SU-DHL-6 (cell line): Measurements from ENCODE around the gene ANAPC2.

ENCODE experiments used
- H2AFZ ChIP-seq: fragments of 200-600 bp; sonication (generic); 2 replicates; pipeline ENCODE4 v1.6.1; 2014; ENCODE audit warnings: low read depth, mild to moderate bottlenecking, moderate library complexity, mixed read lengths, antibody characterized with exemption, low read length; ENCODE audit not compliant: severe bottlenecking
- H3F3A ChIP-seq: fragments of 200-600 bp; shearing (Covaris generic); 2 replicates; pipeline ENCODE4 v1.6.0; 2016; ENCODE audit warnings: antibody characterized with exemption, mild to moderate bottlenecking; ENCODE audit not compliant: insufficient read depth
- H3K27ac ChIP-seq: fragments of 200-600 bp; sonication (generic); 2 replicates; pipeline ENCODE4 v1.5.1; 2016; ENCODE audit warnings: low read depth, mild to moderate bottlenecking, low read length, moderate library complexity, mixed read lengths
- H3K27me3 ChIP-seq: fragments of 200-600 bp; sonication (generic), shearing (Covaris generic); 2 replicates; pipeline ENCODE4 v1.6.0; 2014; ENCODE audit warnings: mild to moderate bottlenecking, low read length
- H3K36me3 ChIP-seq: fragments of 200-600 bp; sonication (generic); 2 replicates; pipeline ENCODE4 v1.6.1; 2014; ENCODE audit warnings: mild to moderate bottlenecking, low read length, mixed read lengths
- H3K4me2 ChIP-seq: fragments of 300-600, 200-600 bp; shearing (Covaris generic), sonication (generic); 2 replicates; pipeline ENCODE4 v1.6.0; 2014; ENCODE audit warnings: low read length, low read depth, mild to moderate bottlenecking; ENCODE audit not compliant: poor library complexity, severe bottlenecking
- H3K4me3 ChIP-seq: fragments of 200-600 bp; sonication (generic); 2 replicates; pipeline ENCODE4 v1.5.1; 2014; ENCODE audit warnings: antibody characterized with exemption, low read length, mild to moderate bottlenecking, mixed read lengths; ENCODE audit not compliant: insufficient read depth, poor library complexity, severe bottlenecking
- H3K79me2 ChIP-seq: fragments of 200-600 bp; sonication (generic); 2 replicates; pipeline ENCODE4 v1.6.1; 2014; ENCODE audit warnings: mild to moderate bottlenecking, low read length, moderate library complexity; ENCODE audit not compliant: insufficient read depth
- H3K9ac ChIP-seq: fragments of 200-600 bp; sonication (generic); 2 replicates; pipeline ENCODE4 v1.7.0; 2014; ENCODE audit warnings: mild to moderate bottlenecking, low read length
- H3K9me2 ChIP-seq: fragments of 200-600 bp; sonication (generic); replicated peaks from 2 replicates; pipeline ENCODE4 v1.6.1; 2014; ENCODE audit warnings: low read length; ENCODE audit not compliant: insufficient read depth
- H3K9me3 ChIP-seq: fragments of 200-600 bp; sonication (generic); 2 replicates; pipeline ENCODE4 v1.6.1; 2014; ENCODE audit warnings: low read length, mixed read lengths; ENCODE audit not compliant: insufficient read depth
- H4K20me1 ChIP-seq: fragments of 200-600 bp; sonication (generic); 2 replicates; pipeline ENCODE4 v1.6.1; 2014; ENCODE audit warnings: low read depth, mild to moderate bottlenecking, antibody characterized with exemption, low read length, moderate library complexity, mixed read lengths
- EZH2phosphoT487 ChIP-seq: fragments of 200-600 bp; sonication (generic), shearing (Covaris generic); conservative IDR thresholded peaks from 2 replicates; pipeline ENCODE4 v1.6.1; 2018; ENCODE audit warnings: mild to moderate bottlenecking, antibody characterized with exemption, low read length, moderate library complexity, mixed read lengths
- TF ChIP-seq, protein P1 (sequence below): fragments of 200-600 bp; sonication (generic); IDR thresholded peaks from one replicate; pipeline ENCODE4 v1.5.1; 2017; ENCODE audit warnings: antibody characterized with exemption, mild to moderate bottlenecking, low read length, moderate library complexity; ENCODE audit not compliant: insufficient read depth, poor library complexity, severe bottlenecking

ANAPC2 gene

DNA sequence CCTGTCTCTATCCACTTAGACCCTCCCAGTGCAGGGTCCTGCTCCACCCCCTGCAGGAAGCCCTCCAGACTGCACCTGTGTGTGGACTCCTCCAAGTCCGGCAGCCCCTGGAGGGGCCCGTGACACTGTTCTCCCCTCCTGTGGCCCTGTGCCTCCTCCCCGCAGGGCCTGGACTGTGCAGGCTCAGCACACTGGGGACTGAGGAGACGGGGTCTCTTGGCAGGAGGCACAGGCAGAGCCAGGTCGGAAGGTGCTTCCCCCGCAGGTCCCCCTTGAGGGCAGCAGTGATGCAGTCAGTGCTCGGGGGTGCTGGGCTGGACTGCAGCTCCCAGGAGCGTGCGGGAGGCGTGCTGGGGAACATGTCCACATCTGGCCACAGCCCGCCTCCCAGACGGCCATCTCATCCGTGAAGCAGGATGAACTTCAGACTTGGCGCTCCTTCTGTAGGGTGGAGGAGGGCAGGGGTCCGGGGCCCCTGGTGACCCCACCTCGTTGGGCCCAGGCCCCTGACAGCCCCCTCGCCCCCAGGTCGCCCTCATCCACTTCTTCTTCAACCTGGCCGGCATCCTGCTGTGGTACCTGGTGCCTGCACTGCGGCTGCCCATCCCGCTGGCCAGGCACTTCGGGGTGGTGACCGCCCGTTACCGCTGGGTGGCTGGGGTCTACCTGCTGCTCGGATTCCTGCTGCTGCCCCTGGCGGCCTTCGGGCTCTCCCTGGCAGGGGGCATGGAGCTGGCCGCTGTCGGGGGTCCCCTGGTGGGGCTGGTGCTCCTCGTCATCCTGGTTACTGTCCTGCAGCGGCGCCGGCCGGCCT is 47.3 kb upstream of the ANAPC2 start:
- H3K27ac ChIP-seq: no peak overlapping the region
- H3K9me3 ChIP-seq: no peaks in the 10 kb centered on the region
- no peak overlapping the region for H3K9ac ChIP-seq
- no peaks in the 10 kb centered on the region for H3F3A ChIP-seq
- no peaks in the 10 kb centered on the region for H3K27me3 ChIP-seq
- H4K20me1 ChIP-seq: no peaks in the 10 kb centered on the region
- H3K4me2 ChIP-seq: no peak overlapping the region
- no peaks in the 10 kb centered on the region for H3K36me3 ChIP-seq
- no peaks in the 10 kb centered on the region for H3K9me2 ChIP-seq
- H3K79me2 ChIP-seq: no peaks in the 10 kb centered on the region; the same call in 1 of the 2 replicates
- TF ChIP-seq, protein P1, sequence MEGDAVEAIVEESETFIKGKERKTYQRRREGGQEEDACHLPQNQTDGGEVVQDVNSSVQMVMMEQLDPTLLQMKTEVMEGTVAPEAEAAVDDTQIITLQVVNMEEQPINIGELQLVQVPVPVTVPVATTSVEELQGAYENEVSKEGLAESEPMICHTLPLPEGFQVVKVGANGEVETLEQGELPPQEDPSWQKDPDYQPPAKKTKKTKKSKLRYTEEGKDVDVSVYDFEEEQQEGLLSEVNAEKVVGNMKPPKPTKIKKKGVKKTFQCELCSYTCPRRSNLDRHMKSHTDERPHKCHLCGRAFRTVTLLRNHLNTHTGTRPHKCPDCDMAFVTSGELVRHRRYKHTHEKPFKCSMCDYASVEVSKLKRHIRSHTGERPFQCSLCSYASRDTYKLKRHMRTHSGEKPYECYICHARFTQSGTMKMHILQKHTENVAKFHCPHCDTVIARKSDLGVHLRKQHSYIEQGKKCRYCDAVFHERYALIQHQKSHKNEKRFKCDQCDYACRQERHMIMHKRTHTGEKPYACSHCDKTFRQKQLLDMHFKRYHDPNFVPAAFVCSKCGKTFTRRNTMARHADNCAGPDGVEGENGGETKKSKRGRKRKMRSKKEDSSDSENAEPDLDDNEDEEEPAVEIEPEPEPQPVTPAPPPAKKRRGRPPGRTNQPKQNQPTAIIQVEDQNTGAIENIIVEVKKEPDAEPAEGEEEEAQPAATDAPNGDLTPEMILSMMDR: no peak
- no peak for TF ChIP-seq EZH2phosphoT487
- H2AFZ ChIP-seq: no peak overlapping the region
- H3K4me3 ChIP-seq: no peak overlapping the region

GRCh38 chr9:137234758-137235423 is 46.5 kb upstream of the ANAPC2 start:
- Histone ChIP-seq H3K27ac (no peak overlapping the region), H3K4me3 (no peak overlapping the region), H2AFZ (no peak overlapping the region), H3K27me3 (no peaks in the 10 kb centered on the region), H3K36me3 (no peaks in the 10 kb centered on the region), H4K20me1 (no peaks in the 10 kb centered on the region), H3F3A (no peaks in the 10 kb centered on the region), H3K9me2 (no peaks in the 10 kb centered on the region), H3K9ac (no peak overlapping the region), H3K9me3 (no peaks in the 10 kb centered on the region), H3K4me2 (no peak overlapping the region), H3K79me2 (no peaks in the 10 kb centered on the region; the same call in 1 of the 2 replicates)
- TF ChIP-seq, protein P1: no peak
- no peak for TF ChIP-seq EZH2phosphoT487

- Histone ChIP-seq H3K9ac (no peak overlapping the region), H3K27ac (no peak overlapping the region), H3K4me3 (no peak overlapping the region)
Observed at GRCh38 chr9:137234055-137234697, 45.8 kb upstream of the ANAPC2 start.

More at GRCh38 chr9:137234055-137234697, 45.8 kb upstream of the ANAPC2 start:
- TF ChIP-seq, protein P1: no peak
- no peak for TF ChIP-seq EZH2phosphoT487
- H3K27me3 ChIP-seq: no peaks in the 10 kb centered on the region
- no peak overlapping the region for H2AFZ ChIP-seq
- no peaks in the 10 kb centered on the region for H4K20me1 ChIP-seq
- no peaks in the 10 kb centered on the region for H3K79me2 ChIP-seq
- H3K9me3 ChIP-seq: no peaks in the 10 kb centered on the region
- no peaks in the 10 kb centered on the region for H3K9me2 ChIP-seq
- H3K36me3 ChIP-seq: no peaks in the 10 kb centered on the region
- no peak overlapping the region for H3K4me2 ChIP-seq
- no peaks in the 10 kb centered on the region for H3F3A ChIP-seq
